Fibroblast of peridontal ligament (primary cell): Measurements from ENCODE around the gene ASCC3.

Experiments
- DNase-seq: peaks from one replicate; pipeline ENCODE4 v3.0.0-alpha.2; 2010; ENCODE audit errors: extremely low read depth

ASCC3 gene

DNA sequence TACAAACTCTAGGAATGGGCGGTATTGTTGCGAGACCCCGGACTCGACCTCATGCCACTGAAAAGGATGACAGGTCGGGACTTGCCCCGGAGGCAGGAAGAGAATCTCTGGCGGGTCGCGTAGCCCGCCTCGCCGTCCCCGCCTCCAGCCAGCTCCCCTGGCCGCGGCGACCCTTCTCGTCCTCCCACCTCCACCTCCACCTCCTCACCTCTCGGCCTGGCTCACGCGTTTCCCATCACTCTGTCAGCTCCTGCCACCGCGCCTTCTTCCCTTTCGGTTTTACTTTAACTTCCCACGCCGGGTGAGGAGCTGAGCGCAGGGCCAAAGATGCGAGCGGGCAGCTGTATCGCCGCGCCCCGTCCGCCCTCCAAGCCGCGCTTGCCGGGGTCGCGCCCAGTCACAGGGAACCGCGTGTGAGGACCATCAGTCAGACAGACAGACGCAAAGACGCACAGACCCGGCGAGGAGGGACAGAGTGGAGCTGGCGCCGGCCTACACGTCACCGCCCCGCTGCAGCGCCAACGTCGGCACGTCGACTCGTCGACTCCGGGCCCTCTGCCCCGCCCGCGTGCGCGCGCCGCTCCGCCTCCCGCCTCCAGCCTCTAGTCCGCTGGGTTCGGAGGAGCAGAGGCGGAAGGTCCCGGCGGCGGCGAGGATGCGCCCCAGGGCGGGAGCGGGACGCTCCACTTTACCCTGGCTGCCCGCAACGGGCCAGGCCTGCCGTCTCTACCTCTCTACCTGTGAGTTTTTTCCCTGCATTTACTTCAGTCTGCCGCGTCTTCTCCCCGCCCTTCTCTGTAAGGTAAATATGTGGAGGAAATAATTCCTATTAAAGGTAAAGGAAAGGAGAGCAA, at the start of gene ASCC3:
Gene ASCC3, minus strand, starts transcription at position 477 of the 854 bp plus-strand sequence. CDS start 13,332 bp downstream, outside the sequence.
- peak; percentile 83 for DNase-seq

- DNase-seq: no peak
Measured at GRCh38 chr6:100925749-100926148, 44.6 kb upstream of the ASCC3 start.

DNA sequence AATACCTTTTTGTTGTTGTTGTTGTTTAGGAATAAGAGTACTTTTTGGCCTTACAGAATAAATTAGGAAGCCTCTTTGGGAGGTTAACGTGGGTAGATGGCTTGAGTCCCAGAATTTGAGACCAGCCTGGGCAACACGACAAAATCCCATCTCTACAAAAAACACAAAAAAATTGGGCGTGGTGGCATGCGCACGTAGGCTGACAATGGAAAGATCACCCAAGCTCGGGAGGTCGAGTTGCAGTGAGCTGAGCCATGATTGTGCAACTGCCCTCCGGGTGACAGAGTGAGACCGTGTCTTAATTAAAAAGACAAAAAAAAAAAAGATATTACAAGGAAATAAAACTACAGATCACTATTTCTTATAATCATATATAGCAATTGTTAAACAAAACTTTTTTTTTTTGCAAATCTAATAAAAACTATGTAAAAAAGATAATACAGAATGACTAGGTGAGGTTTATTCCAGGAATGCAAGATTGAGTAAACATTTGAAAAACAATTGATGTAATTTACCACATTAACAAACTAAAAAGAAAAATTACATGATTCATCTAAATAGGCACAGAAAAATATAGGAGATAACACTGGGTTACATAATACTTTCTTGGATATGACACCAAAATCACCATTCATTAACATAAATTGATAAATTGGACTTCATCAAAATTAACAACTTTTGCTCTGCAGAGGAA, 43.6 kb upstream of the ASCC3 start:
- no peak for DNase-seq

- no peak for DNase-seq
Measured at GRCh38 chr6:100923481-100924165, 42.5 kb upstream of the ASCC3 start.

GRCh38 chr6:100920028-100920605, 39.0 kb upstream of the ASCC3 start:
- no peak for DNase-seq

DNA sequence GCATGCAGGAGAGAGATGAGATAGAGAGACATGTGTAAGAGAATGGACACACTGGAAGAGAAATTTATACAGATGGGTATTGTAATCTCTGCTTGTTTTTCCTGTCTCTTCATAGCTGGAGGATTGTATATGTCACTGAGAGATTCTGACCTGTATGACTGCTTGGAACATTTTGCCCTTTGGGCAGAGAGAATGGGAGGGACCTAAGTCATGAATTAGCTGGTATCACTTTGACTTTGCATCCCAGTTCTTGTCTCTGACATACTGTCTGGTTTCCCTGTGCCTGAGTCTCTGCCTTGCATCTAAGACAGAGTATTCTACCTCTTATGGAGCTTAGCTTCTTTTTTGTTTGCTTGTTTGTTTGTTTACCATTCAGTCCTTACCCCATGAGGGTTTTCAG, 37.0 kb upstream of the ASCC3 start:
- DNase-seq: no peak

GRCh38 chr6:100915876-100916275, 34.7 kb upstream of the ASCC3 start:
- no peak for DNase-seq

DNA sequence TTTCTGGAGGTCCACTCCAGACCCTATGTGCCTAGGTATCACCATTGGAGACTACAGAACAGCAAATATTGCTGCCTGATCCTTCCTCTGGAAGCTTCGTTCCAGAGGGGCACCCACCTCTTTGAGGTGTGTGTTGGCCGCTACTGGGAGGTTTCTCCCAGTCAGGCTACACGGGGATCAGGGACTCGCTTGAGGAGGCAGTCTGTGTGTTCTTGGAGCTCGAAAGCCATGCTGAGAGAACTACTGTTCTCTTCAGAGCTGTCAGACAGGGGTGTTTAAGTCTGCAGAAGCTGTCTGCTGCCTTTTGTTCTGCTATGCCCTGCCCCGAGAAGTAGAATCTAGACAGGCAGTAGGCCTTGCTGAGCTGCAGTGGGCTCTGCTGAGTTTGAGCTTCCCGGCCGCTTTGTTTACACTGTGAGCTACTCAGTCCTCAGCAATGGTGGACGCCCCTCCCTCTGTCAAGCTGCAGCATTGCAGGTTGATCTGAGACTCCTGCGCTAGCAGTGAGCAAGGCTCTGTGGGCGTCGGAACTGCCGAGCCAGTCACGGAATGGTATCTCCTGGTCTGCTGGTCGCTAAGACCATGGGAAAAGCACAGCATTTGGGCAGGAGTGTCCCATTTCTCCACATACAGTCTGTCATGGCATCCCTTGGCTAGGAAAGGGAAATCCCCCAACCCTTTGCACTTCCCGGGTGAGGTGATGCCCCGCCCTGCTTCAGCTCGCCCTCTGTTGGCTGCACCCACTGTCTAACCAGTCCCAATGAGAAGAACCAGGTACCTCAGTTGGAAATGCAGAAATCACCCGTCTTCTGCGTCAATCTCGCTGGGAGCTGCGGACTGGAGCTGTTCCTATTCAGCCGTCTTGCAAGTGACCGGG, 32.5 kb upstream of the ASCC3 start:
- DNase-seq: no peak

DNA sequence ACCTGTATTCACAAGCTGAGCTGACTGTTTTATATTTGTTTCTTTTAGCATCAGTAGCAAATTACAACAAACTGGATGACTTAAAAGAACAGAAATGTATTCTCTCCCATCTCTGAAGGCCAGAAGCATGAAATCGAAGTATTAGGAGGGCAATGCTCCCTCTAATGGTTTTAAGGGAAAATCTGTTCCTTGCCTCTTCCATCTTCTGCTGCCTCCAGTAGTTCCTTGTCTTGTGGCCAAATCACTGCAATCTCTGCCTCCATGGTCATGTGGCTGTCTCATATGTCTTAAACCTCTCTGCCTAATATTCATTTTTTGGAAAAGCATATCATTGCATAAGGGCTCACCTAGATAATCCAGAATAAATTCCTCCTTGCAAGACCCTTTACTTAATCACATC, 25.2 kb upstream of the ASCC3 start:
- DNase-seq: peak; percentile 48

DNA sequence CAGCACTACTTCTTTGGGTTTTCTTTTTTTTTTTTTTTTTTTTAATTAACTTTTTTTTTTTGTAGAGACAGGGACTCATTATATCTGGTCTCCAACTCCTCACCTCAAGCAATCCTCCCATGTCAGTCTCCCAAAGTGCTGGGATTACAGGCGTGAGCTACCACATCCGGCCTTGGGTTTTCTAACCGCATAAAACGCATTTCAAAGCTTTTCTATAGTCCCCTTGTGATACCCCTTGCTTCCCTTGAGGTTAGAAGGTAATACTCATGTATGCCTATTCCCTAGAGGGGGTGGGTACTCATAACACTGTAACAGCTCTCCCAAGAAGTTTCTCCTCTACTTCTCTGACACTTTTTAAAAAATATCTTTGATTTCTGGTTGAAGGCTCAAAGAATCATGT, 23.9 kb upstream of the ASCC3 start:
- DNase-seq: no peak

DNA sequence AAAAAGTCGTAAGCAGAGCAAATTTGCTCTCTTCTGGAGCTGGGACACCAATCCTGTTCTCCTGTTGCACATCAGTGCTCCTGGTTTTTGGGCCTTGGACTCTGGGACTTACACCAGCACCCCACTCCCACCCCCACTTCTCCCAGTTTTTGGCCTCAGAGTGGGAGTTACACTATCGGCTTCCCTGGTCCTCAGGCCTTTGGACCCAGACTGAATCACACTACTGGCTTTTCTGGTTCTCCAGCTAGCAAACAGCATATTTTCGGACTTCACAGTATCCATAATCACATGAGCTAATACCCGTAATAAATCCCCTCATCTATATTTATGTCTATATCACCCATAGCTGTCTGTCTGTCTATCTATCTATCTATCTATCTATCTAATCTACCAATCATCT, 23.2 kb upstream of the ASCC3 start:
- no peak for DNase-seq

- DNase-seq: no peak
Measured at GRCh38 chr6:100901582-100901981, 20.5 kb upstream of the ASCC3 start.

- DNase-seq: no peak
Measured at GRCh38 chr6:100899202-100899601, 18.1 kb upstream of the ASCC3 start.

DNA sequence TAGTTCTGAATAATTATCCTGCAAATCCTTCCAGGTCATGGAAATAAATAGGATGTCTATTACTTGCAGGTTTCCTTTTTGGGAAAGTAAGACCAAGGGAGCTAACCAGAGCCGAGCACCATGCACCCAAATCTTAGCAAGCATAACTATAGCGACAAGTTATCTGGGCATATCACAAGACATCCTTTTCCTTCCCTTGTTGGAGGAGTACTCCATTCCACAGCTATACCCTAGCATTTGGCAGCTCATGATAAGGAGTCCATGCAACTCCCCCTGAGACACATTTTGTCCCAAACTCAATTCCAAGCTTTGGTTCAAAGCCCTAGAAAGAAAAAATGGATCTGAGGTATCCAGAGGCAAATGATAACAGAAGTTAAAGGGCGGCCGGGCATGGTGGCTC, 16.5 kb upstream of the ASCC3 start:
- no peak for DNase-seq

DNA sequence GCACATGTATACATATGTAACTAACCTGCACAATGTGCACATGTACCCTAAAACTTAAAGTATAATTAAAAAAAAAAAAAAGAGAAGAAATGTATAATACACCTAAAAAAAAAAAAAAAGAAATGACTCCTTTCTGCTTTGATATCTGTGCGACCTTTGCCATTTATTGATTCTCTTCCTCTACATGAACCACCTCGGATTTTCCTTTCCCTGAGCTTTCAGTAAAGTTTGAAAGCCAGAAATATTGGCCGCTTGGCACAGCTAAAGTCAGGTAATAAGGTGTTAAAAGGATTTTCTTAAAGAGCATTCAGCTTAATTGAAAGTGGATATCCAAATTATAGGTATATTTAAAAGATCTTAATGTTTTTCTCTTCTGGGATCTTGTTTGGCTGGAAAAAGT, 12.6 kb upstream of the ASCC3 start:
- DNase-seq: no peak

DNA sequence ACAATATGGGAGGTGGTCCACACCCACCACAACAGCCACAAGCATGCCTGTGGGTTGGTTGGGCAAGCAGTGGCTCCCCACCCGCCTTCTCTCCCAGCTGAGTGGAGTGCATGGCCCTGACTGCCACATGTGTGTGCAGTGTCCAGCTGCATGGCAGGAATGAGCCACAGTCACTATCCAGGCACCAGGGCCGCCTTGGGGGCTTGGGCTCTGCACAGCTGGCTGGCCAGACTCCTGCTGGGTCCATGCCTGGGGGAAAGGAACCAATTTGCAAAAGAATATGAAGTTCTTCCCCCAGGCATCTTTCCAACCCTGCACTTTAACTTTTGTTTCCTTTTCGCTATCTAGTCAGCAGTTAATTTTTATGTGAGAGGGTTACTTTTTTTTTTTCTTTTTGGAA, 11.6 kb upstream of the ASCC3 start:
- peak; percentile 71 for DNase-seq

DNA sequence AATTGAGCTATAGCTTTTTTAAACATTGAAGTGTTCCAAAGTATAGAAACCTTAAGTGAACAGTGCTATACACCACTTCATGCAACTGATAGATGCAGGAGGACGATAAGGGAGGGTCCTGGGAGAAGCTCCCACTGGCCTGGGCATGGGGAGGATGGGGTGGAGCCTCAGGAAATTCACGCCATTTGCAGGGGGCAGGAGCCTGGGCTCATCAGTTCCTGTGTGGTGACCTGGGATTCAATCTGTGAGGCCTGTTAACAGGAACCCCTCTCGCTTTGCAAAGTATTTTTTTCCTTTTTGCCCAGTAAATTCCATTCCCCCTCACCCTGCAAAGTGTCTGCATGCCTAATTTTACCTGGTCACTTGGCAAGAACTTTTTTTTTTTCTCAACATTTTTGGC, 11.0 kb upstream of the ASCC3 start:
- DNase-seq: no peak

GRCh38 chr6:100891079-100891478, 9.9 kb upstream of the ASCC3 start:
- no peak for DNase-seq

DNA sequence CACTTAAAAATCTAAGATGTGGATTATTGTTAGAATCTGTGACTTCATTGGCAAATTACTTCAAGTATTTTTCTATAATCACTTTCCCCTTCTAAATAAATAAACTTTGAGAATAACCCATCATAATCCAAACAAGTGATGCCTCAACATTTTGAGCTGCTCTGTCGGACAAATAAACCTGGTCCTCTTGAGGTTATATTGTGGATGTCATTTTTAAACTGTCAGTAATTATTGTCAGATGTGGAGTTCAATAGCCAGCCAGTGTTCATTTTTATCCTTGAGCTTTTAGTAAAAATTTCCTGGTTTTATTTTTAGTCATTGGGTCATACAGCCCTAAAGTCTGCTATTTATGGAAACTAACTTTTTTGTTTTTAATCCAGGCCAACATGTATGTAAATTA, 9.5 kb upstream of the ASCC3 start:
- DNase-seq: peak; percentile 90

- DNase-seq: no peak
Measured at GRCh38 chr6:100889351-100889750, 8.2 kb upstream of the ASCC3 start.

- DNase-seq: peak; percentile 28
Measured at GRCh38 chr6:100886076-100886475, 4.9 kb upstream of the ASCC3 start.
